Prostate gland (tissue), 2 donors: ENCODE results near the gene NRARP.

Source experiments
- POLR2A ChIP-seq: fragments of 450-650 bp; IDR thresholded peaks from one replicate; pipeline ENCODE4 v1.6.1; 2016; ENCODE audit warnings: antibody characterized with exemption, mild to moderate bottlenecking
- TF ChIP-seq, protein P1 (sequence below), 4 experiments: fragments of 200-600 bp in 2 of 4; fragments of 450-650 bp in 2 of 4; sonication (generic) in 2 of 4; IDR thresholded peaks; 1 replicate in 3 of 4; 2 replicates in 1 of 4; pipeline ENCODE4 v1.5.1; 2016 to 2019; ENCODE audit warnings: antibody characterized with exemption in 4 of 4, mild to moderate bottlenecking in 2 of 4, moderate library complexity in 2 of 4

DNA sequence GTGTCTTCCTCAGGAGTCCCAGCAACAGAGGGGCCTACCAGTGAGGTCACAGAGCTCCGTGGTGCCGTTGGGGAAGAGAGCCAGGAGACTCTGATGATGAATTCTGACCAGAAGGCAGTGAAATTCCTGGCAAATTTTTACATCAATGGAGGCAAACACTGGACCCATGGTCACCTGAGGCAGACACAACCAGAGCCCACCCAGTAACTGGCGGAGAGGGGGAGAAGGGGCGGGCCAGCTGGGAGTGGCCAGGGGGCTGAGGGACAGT, 50.9 kb downstream of the NRARP start, which contains the start of gene STPG3:
- no peak for TF ChIP-seq POLR2A
- TF ChIP-seq, protein P1, sequence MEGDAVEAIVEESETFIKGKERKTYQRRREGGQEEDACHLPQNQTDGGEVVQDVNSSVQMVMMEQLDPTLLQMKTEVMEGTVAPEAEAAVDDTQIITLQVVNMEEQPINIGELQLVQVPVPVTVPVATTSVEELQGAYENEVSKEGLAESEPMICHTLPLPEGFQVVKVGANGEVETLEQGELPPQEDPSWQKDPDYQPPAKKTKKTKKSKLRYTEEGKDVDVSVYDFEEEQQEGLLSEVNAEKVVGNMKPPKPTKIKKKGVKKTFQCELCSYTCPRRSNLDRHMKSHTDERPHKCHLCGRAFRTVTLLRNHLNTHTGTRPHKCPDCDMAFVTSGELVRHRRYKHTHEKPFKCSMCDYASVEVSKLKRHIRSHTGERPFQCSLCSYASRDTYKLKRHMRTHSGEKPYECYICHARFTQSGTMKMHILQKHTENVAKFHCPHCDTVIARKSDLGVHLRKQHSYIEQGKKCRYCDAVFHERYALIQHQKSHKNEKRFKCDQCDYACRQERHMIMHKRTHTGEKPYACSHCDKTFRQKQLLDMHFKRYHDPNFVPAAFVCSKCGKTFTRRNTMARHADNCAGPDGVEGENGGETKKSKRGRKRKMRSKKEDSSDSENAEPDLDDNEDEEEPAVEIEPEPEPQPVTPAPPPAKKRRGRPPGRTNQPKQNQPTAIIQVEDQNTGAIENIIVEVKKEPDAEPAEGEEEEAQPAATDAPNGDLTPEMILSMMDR (IDR thresholded peaks at IDR 0.05) = no peak
